DND-41 (cell line): Measurements from ENCODE around the gene DPYD.

Experiments
- ATAC-seq: fragments of 200-7000 bp; cut with Tn5 transposase; 3 replicates; pipeline ENCODE4 v1.9.1; 2021; ENCODE audit warnings: low read depth; ENCODE audit not compliant: insufficient read depth
- DNase-seq: peaks from one replicate; pipeline ENCODE4 v3.0.0-alpha.2; 2020
- H2AFZ ChIP-seq: 2 replicates; pipeline ENCODE4 v1.6.0; 2012; ENCODE audit warnings: low read depth, low read length
- H3K27ac ChIP-seq: 2 replicates; pipeline ENCODE4 v1.5.1; 2012; ENCODE audit warnings: low read length, inconsistent platforms
- H3K27me3 ChIP-seq: fragments of 200-600 bp; sonication (generic); 2 replicates; pipeline ENCODE4 v1.6.0; 2012; ENCODE audit warnings: low read length, mild to moderate bottlenecking, inconsistent platforms; ENCODE audit not compliant: insufficient read depth, poor library complexity
- H3K36me3 ChIP-seq: 2 replicates; pipeline ENCODE4 v1.5.1; 2012; ENCODE audit warnings: low read length, inconsistent platforms; ENCODE audit not compliant: insufficient read depth
- H3K4me1 ChIP-seq: 2 replicates; pipeline ENCODE4 v1.5.1; 2012; ENCODE audit warnings: mild to moderate bottlenecking, low read length; ENCODE audit not compliant: insufficient read depth
- H3K4me2 ChIP-seq: 2 replicates; pipeline ENCODE4 v1.6.0; 2012; ENCODE audit warnings: mild to moderate bottlenecking, moderate library complexity, low read length, inconsistent platforms; ENCODE audit not compliant: insufficient read depth
- H3K4me3 ChIP-seq, 2 experiments: fragments of 200-600 bp in 1 of 2; shearing (Covaris generic) in 1 of 2; 2 replicates each; pipeline ENCODE4 v1.5.1; 2012 to 2016; ENCODE audit warnings: inconsistent platforms in 2 of 2, low read length in 2 of 2, mild to moderate bottlenecking in 2 of 2, low read depth in 1 of 2, moderate library complexity in 1 of 2
- H3K79me2 ChIP-seq: 2 replicates; pipeline ENCODE4 v1.6.0; 2012; ENCODE audit warnings: low read length, inconsistent platforms; ENCODE audit not compliant: insufficient read depth
- H3K9ac ChIP-seq: 2 replicates; pipeline ENCODE4 v1.6.0; 2012; ENCODE audit warnings: low read depth, mild to moderate bottlenecking, inconsistent platforms, low read length, moderate library complexity
- H3K9me3 ChIP-seq: 2 replicates; pipeline ENCODE4 v1.5.1; 2012; ENCODE audit warnings: low read length, moderate library complexity, mild to moderate bottlenecking, inconsistent platforms; ENCODE audit not compliant: insufficient read depth, severe bottlenecking
- H4K20me1 ChIP-seq: 2 replicates; pipeline ENCODE4 v1.6.0; 2012; ENCODE audit warnings: low read length; ENCODE audit not compliant: insufficient read depth
- CTCF ChIP-seq: IDR thresholded peaks from 2 replicates; pipeline ENCODE4 v1.5.1; 2012; ENCODE audit warnings: borderline replicate concordance, low read length, moderate library complexity, mild to moderate bottlenecking; ENCODE audit not compliant: poor library complexity, severe bottlenecking; ENCODE audit errors: extremely low read depth
- EZH2 ChIP-seq: IDR thresholded peaks from 3 replicates; pipeline ENCODE4 v1.6.1; 2012; ENCODE audit warnings: borderline replicate concordance, low read depth, mild to moderate bottlenecking, moderate library complexity, low read length, inconsistent platforms; ENCODE audit not compliant: severe bottlenecking

The DPYD gene

GRCh38 chr1:97630281-97630680, 290.6 kb downstream of the DPYD start:
- DNase-seq, result no peak
- no peak for TF ChIP-seq CTCF
- TF ChIP-seq EZH2, result no peak
- no peak overlapping the region for H3K4me2 ChIP-seq

GRCh38 chr1:97623220-97623619, 297.6 kb downstream of the DPYD start:
- H3K79me2 ChIP-seq, result no peaks in the 10 kb centered on the region
- DNase-seq (no peak), ATAC-seq (no peak)
- no peaks in the 10 kb centered on the region for H4K20me1 ChIP-seq
- no peak overlapping the region for H3K4me3 ChIP-seq
- H3K4me1 ChIP-seq, result no peaks in the 10 kb centered on the region
- H2AFZ ChIP-seq, result no peak overlapping the region
- H3K9me3 ChIP-seq, result no peaks in the 10 kb centered on the region
- H3K9ac ChIP-seq, result no peak overlapping the region
- H3K4me2 ChIP-seq, result no peak overlapping the region
- TF ChIP-seq EZH2 (no peak), CTCF (no peak)
- no peaks in the 10 kb centered on the region for H3K36me3 ChIP-seq
- no peak overlapping the region for H3K27ac ChIP-seq
- H3K27me3 ChIP-seq, result no peaks in the 10 kb centered on the region

More at GRCh38 chr1:97630281-97630680, 290.6 kb downstream of the DPYD start:
- Histone ChIP-seq H3K9ac (no peak overlapping the region), H4K20me1 (no peaks in the 10 kb centered on the region), H3K4me3 (no peak overlapping the region), H3K79me2 (no peaks in the 10 kb centered on the region), H3K27ac (no peak overlapping the region), H3K27me3 (no peaks in the 10 kb centered on the region), H3K9me3 (no peaks in the 10 kb centered on the region), H2AFZ (no peak overlapping the region), H3K36me3 (no peaks in the 10 kb centered on the region), H3K4me1 (no peaks in the 10 kb centered on the region)
- ATAC-seq, result no peak

- DNase-seq, result no peak
- H3K79me2 ChIP-seq, result no peaks in the 10 kb centered on the region
- H3K9ac ChIP-seq, result no peak overlapping the region
- no peak overlapping the region for H2AFZ ChIP-seq
- no peaks in the 10 kb centered on the region for H3K4me1 ChIP-seq
- no peaks in the 10 kb centered on the region for H4K20me1 ChIP-seq
- no peak overlapping the region for H3K27ac ChIP-seq
- H3K27me3 ChIP-seq, result no peaks in the 10 kb centered on the region
- H3K4me2 ChIP-seq, result no peak overlapping the region
- H3K9me3 ChIP-seq, result no peaks in the 10 kb centered on the region
- no peak for ATAC-seq
- no peaks in the 10 kb centered on the region for H3K36me3 ChIP-seq
- H3K4me3 ChIP-seq, result no peak overlapping the region
- no peak for TF ChIP-seq CTCF
Observed at GRCh38 chr1:97621955-97622354, 298.9 kb downstream of the DPYD start.

GRCh38 chr1:97619706-97620105, 301.1 kb downstream of the DPYD start:
- Histone ChIP-seq H3K9me3 (no peaks in the 10 kb centered on the region), H3K9ac (no peak overlapping the region), H3K4me2 (no peak overlapping the region), H3K79me2 (no peaks in the 10 kb centered on the region), H3K27ac (no peak overlapping the region), H2AFZ (no peak overlapping the region), H3K4me3 (no peak overlapping the region), H3K36me3 (no peaks in the 10 kb centered on the region), H3K27me3 (no peaks in the 10 kb centered on the region), H3K4me1 (no peaks in the 10 kb centered on the region), H4K20me1 (no peaks in the 10 kb centered on the region)
- TF ChIP-seq EZH2, result no peak
- TF ChIP-seq CTCF, result no peak
- DNase-seq (no peak), ATAC-seq (no peak)
